ENCODE results near the gene RGS17.

- no peak for TF ChIP-seq CTCF (IDR thresholded peaks at IDR 0.05)
- TF ChIP-seq POLR2A (IDR thresholded peaks at IDR 0.05): no peak
These were observed 118.2 kb downstream of the RGS17 start for GRCh38 chr6:153012856-153013255.
